GM19372 (cell line): Measurements from ENCODE around the gene MUC22.
"Not testable (repeated sequence)": the region's sequence is repeated elsewhere in the genome, so short reads cannot be mapped to it uniquely, and the experiment has no call there.

Experiments
- ATAC-seq: cut with Tn5 transposase; IDR thresholded peaks from one replicate; pipeline ENCODE4 v1.9.1; 2021; ENCODE audit warnings: mild to moderate bottlenecking, low read depth, moderate library complexity; ENCODE audit not compliant: unreplicated experiment

MUC22 gene

GRCh38 chr6:31010393-31011060 is at the start of gene MUC22:
TSS of gene MUC22 (plus strand) at chr6:31010474. CDS start at chr6:31010707, 233 bp downstream.
- no peak for ATAC-seq

- ATAC-seq = no peak
Observed at GRCh38 chr6:30960907-30961673, 49.2 kb upstream of the MUC22 start.

- no peak for ATAC-seq
Observed at GRCh38 chr6:30962716-30963115, 47.6 kb upstream of the MUC22 start.

GRCh38 chr6:30963641-30964040 is 46.6 kb upstream of the MUC22 start:
- ATAC-seq = no peak

- ATAC-seq = no peak
Observed at GRCh38 chr6:30964075-30964474, 46.2 kb upstream of the MUC22 start.

- no peak for ATAC-seq
Observed at GRCh38 chr6:30965140-30965601, 45.1 kb upstream of the MUC22 start.

- no peak for ATAC-seq
Observed at GRCh38 chr6:30966154-30966553, 44.1 kb upstream of the MUC22 start.

- ATAC-seq = not testable (repeated sequence)
Observed at GRCh38 chr6:30969171-30969570, 41.1 kb upstream of the MUC22 start.

- no peak for ATAC-seq
Observed at GRCh38 chr6:30970946-30971345, 39.3 kb upstream of the MUC22 start.

- no peak for ATAC-seq
Observed at GRCh38 chr6:30972816-30973215, 37.5 kb upstream of the MUC22 start.

- ATAC-seq = no peak
Observed at GRCh38 chr6:30974490-30975252, 35.6 kb upstream of the MUC22 start.

GRCh38 chr6:30979141-30979540 is 31.1 kb upstream of the MUC22 start:
- no peak for ATAC-seq

- ATAC-seq = no peak
Observed at GRCh38 chr6:30979690-30980089, 30.6 kb upstream of the MUC22 start.

- ATAC-seq = no peak
Observed at GRCh38 chr6:30981942-30982772, 28.1 kb upstream of the MUC22 start.

GRCh38 chr6:30983439-30983838 is 26.8 kb upstream of the MUC22 start, which contains the start of gene MUC21:
TSS of gene MUC21 (plus strand) at chr6:30983718. CDS start at chr6:30983959, 241 bp downstream.
- no peak for ATAC-seq

GRCh38 chr6:30985490-30985889 is 24.8 kb upstream of the MUC22 start:
- ATAC-seq = no peak

- ATAC-seq = no peak
Observed at GRCh38 chr6:30987304-30987703, 23.0 kb upstream of the MUC22 start.

GRCh38 chr6:30988209-30988825 is 22.0 kb upstream of the MUC22 start:
- no peak for ATAC-seq

GRCh38 chr6:30990422-30991086 is 19.7 kb upstream of the MUC22 start:
- no peak for ATAC-seq
